ENCODE data around the gene LCLAT1. TPM values are rescaled to one million over a fixed set of nuclear protein-coding genes. Genes with fewer than 3 reads are reported as not detected.

LCLAT1 gene
- total RNA-seq, 2 experiments from 2014 or later: 9.2 to 19.6 TPM

- CTCF ChIA-PET (ENCODE audit: unreplicated experiment): no interaction called here
- Histone ChIP-seq H3K4me2 (ENCODE audit: low read length) (no peak overlapping the region), H3K79me2 (ENCODE audit: insufficient read depth, low read depth, low read length) (no peaks in the 10 kb centered on the region), H3K9me2 (ENCODE audit: insufficient read depth, low read length) (no peaks in the 10 kb centered on the region), H3K4me3 (ENCODE audit: low read depth, low read length, poor library complexity, severe bottlenecking) (no peak overlapping the region), H3K4me1 (ENCODE audit: insufficient read depth, low read length, poor library complexity, severe bottlenecking) (peaks cover 5% of the 10 kb centered on the region), H3K27ac (ENCODE audit: low read depth, low read length, poor library complexity, severe bottlenecking) (no peak overlapping the region), H4K20me1 (ENCODE audit: insufficient read depth, low read length) (no peaks in the 10 kb centered on the region), H3K9me3 (ENCODE audit: low read length) (peaks cover 34% of the 10 kb centered on the region), H2AFZ (ENCODE audit: low read length) (no peak overlapping the region), H3K36me3 (ENCODE audit: insufficient read depth, low read length) (peaks cover 8% of the 10 kb centered on the region; the same call in 1 of the 2 replicates)
- intact Hi-C loops (cut with micrococcal nuclease; ENCODE audit: unreplicated experiment): no loop called here
- no peak for DNase-seq (ENCODE audit: low spot score)
- no TSS peak for BruUV-seq (replicated peaks)
- TF ChIP-seq CTCF (conservative IDR thresholded peaks at IDR 0.05; ENCODE audit: low read length) (peak; percentile 59), EZH2phosphoT487 (IDR thresholded peaks at IDR 0.05; ENCODE audit: borderline replicate concordance, low read depth, low read length) (no peak)
- POLR2A ChIA-PET: no interaction called here
These were observed 56.1 kb downstream of the LCLAT1 start for GRCh38 chr2:30503007-30503694.

GRCh38 chr2:30503695-30504052 lies 56.6 kb downstream of the LCLAT1 start:
- ChIA-PET CTCF (ENCODE audit: unreplicated experiment) (no interaction called here), POLR2A (no interaction called here)
- no TSS peak for BruUV-seq (replicated peaks)
- TF ChIP-seq EZH2phosphoT487 (IDR thresholded peaks at IDR 0.05; ENCODE audit: borderline replicate concordance, low read depth, low read length) (no peak), CTCF (conservative IDR thresholded peaks at IDR 0.05; ENCODE audit: low read length) (0 out of 2 replicates have a peak, but pooled peaks have one; percentile 11)
- Histone ChIP-seq H4K20me1 (ENCODE audit: insufficient read depth, low read length) (no peaks in the 10 kb centered on the region), H3K27ac (ENCODE audit: low read depth, low read length, poor library complexity, severe bottlenecking) (no peak overlapping the region), H3K36me3 (ENCODE audit: insufficient read depth, low read length) (peaks cover 8% of the 10 kb centered on the region; the same call in 1 of the 2 replicates), H3K4me1 (ENCODE audit: insufficient read depth, low read length, poor library complexity, severe bottlenecking) (peaks cover 5% of the 10 kb centered on the region), H3K4me3 (ENCODE audit: low read depth, low read length, poor library complexity, severe bottlenecking) (no peak overlapping the region), H2AFZ (ENCODE audit: low read length) (no peak overlapping the region), H3K79me2 (ENCODE audit: insufficient read depth, low read depth, low read length) (no peaks in the 10 kb centered on the region), H3K9me3 (ENCODE audit: low read length) (peaks cover 33% of the 10 kb centered on the region), H3K4me2 (ENCODE audit: low read length) (no peak overlapping the region), H3K9me2 (ENCODE audit: insufficient read depth, low read length) (no peaks in the 10 kb centered on the region)
- DNase-seq (ENCODE audit: low spot score): no peak
- intact Hi-C loops (cut with micrococcal nuclease; ENCODE audit: unreplicated experiment): no loop called here

- peaks cover 5% of the 10 kb centered on the region for H3K4me1 ChIP-seq (ENCODE audit: insufficient read depth, low read length, poor library complexity, severe bottlenecking)
- intact Hi-C loops (cut with micrococcal nuclease; ENCODE audit: unreplicated experiment): no loop called here
These were observed 57.7 kb downstream of the LCLAT1 start for GRCh38 chr2:30504731-30505130.

More at GRCh38 chr2:30504731-30505130, 57.7 kb downstream of the LCLAT1 start:
- no peak for TF ChIP-seq CTCF (conservative IDR thresholded peaks at IDR 0.05; ENCODE audit: low read length)
- TF ChIP-seq EZH2phosphoT487 (IDR thresholded peaks at IDR 0.05; ENCODE audit: borderline replicate concordance, low read depth, low read length): no peak
- no peaks in the 10 kb centered on the region for H4K20me1 ChIP-seq (ENCODE audit: insufficient read depth, low read length)
- DNase-seq (ENCODE audit: low spot score): no peak
- H3K9me2 ChIP-seq (ENCODE audit: insufficient read depth, low read length): no peaks in the 10 kb centered on the region
- no peak overlapping the region for H3K4me3 ChIP-seq (ENCODE audit: low read depth, low read length, poor library complexity, severe bottlenecking)
- ChIA-PET CTCF (ENCODE audit: unreplicated experiment) (no interaction called here), POLR2A (interaction anchor here (0.6 to 0.9 kb wide), 4 partner anchors 11 to 1438 kb away, joined by 3 to 4 read pairs (median 3); no protein-coding TSS in a partner anchor)
- H3K36me3 ChIP-seq (ENCODE audit: insufficient read depth, low read length): peaks cover 8% of the 10 kb centered on the region; the same call in 1 of the 2 replicates
- H3K27ac ChIP-seq (ENCODE audit: low read depth, low read length, poor library complexity, severe bottlenecking): no peak overlapping the region
- no peak overlapping the region for H3K4me2 ChIP-seq (ENCODE audit: low read length)
- no peaks in the 10 kb centered on the region for H3K79me2 ChIP-seq (ENCODE audit: insufficient read depth, low read depth, low read length)
- H3K9me3 ChIP-seq (ENCODE audit: low read length): peaks cover 28% of the 10 kb centered on the region
- no peak overlapping the region for H2AFZ ChIP-seq (ENCODE audit: low read length)
- BruUV-seq (replicated peaks): TSS peak; percentile 39

Measured in OCI-LY7 (cell line).